Measurements from ENCODE around the gene ERH. TPM values are rescaled to one million over a fixed set of nuclear protein-coding genes. Genes with fewer than 3 reads are reported as not detected.

ERH gene
- polyA plus RNA-seq, 1 experiment: 164 TPM

GRCh38 chr14:69387311-69387710, 10.8 kb downstream of the ERH start:
- Histone ChIP-seq H3K27me3 (ENCODE audit: control insufficient read depth, insufficient read depth, low read length) (no peaks in the 10 kb centered on the region), H3K4me3 (ENCODE audit: low read depth, low read length) (no peak overlapping the region), H3K9me3 (ENCODE audit: control insufficient read depth, insufficient read depth, low read length) (no peaks in the 10 kb centered on the region), H3K27ac (ENCODE audit: low read depth, low read length) (no peak overlapping the region)
- CTCF ChIA-PET: interaction anchor here (0.7 to 2.4 kb wide), 2 partner anchors 144 to 181 kb away, joined by 3 to 9 read pairs; no protein-coding TSS in a partner anchor
- TF ChIP-seq CTCF (IDR thresholded peaks at IDR 0.05; ENCODE audit: low read depth, low read length): no peak
- DNase-seq (ENCODE audit: low read depth, low spot score): no peak
- POLR2A ChIA-PET: no interaction called here

GRCh38 chr14:69378274-69378673, 19.8 kb downstream of the ERH start:
- ChIA-PET POLR2A (no interaction called here), CTCF (interaction anchor here (2.2 kb wide), 1 partner anchor 135 kb away, joined by 11 read pairs; no protein-coding TSS in a partner anchor)
- TF ChIP-seq CTCF (IDR thresholded peaks at IDR 0.05; ENCODE audit: low read depth, low read length): no peak
- no peak for DNase-seq (ENCODE audit: low read depth, low spot score)
- Histone ChIP-seq H3K9me3 (ENCODE audit: control insufficient read depth, insufficient read depth, low read length) (no peaks in the 10 kb centered on the region), H3K4me3 (ENCODE audit: low read depth, low read length) (no peak overlapping the region), H3K27ac (ENCODE audit: low read depth, low read length) (no peak overlapping the region), H3K27me3 (ENCODE audit: control insufficient read depth, insufficient read depth, low read length) (no peaks in the 10 kb centered on the region)

- Histone ChIP-seq H3K27ac (ENCODE audit: low read depth, low read length) (no peak overlapping the region), H3K4me3 (ENCODE audit: low read depth, low read length) (no peak overlapping the region), H3K9me3 (ENCODE audit: control insufficient read depth, insufficient read depth, low read length) (no peaks in the 10 kb centered on the region), H3K27me3 (ENCODE audit: control insufficient read depth, insufficient read depth, low read length) (no peaks in the 10 kb centered on the region)
- no peak for DNase-seq (ENCODE audit: low read depth, low spot score)
- POLR2A ChIA-PET: interaction anchor here (0.6 to 0.8 kb wide), 3 partner anchors 17 to 90 kb away, joined by 3 read pairs; partner anchors contain the start of genes ERH and SLC39A9
- no peak for TF ChIP-seq CTCF (IDR thresholded peaks at IDR 0.05; ENCODE audit: low read depth, low read length)
- CTCF ChIA-PET: interaction anchor here (1.2 kb wide), 1 partner anchor 134 kb away, joined by 3 read pairs; no protein-coding TSS in a partner anchor
Measured at GRCh38 chr14:69376439-69376838, 21.7 kb downstream of the ERH start.

GRCh38 chr14:69375722-69376121, 22.4 kb downstream of the ERH start:
- no peak for TF ChIP-seq CTCF (IDR thresholded peaks at IDR 0.05; ENCODE audit: low read depth, low read length)
- Histone ChIP-seq H3K9me3 (ENCODE audit: control insufficient read depth, insufficient read depth, low read length) (no peaks in the 10 kb centered on the region), H3K4me3 (ENCODE audit: low read depth, low read length) (no peak overlapping the region), H3K27me3 (ENCODE audit: control insufficient read depth, insufficient read depth, low read length) (no peaks in the 10 kb centered on the region), H3K27ac (ENCODE audit: low read depth, low read length) (no peak overlapping the region)
- POLR2A ChIA-PET: interaction anchor here (0.6 kb wide), 1 partner anchor 91 kb away, joined by 3 read pairs; no protein-coding TSS in a partner anchor
- no peak for DNase-seq (ENCODE audit: low read depth, low spot score)
- CTCF ChIA-PET: interaction anchor here (1.2 kb wide), 1 partner anchor 133 kb away, joined by 3 read pairs; no protein-coding TSS in a partner anchor

- POLR2A ChIA-PET: no interaction called here
- CTCF ChIA-PET: no interaction called here
- TF ChIP-seq CTCF (IDR thresholded peaks at IDR 0.05; ENCODE audit: low read depth, low read length): no peak
- no peak overlapping the region for H3K4me3 ChIP-seq (ENCODE audit: low read depth, low read length)
- H3K9me3 ChIP-seq (ENCODE audit: control insufficient read depth, insufficient read depth, low read length): no peaks in the 10 kb centered on the region
- no peak for DNase-seq (ENCODE audit: low read depth, low spot score)
- H3K27ac ChIP-seq (ENCODE audit: low read depth, low read length): no peak overlapping the region
- no peaks in the 10 kb centered on the region for H3K27me3 ChIP-seq (ENCODE audit: control insufficient read depth, insufficient read depth, low read length)
Measured at GRCh38 chr14:69375182-69375581, 22.9 kb downstream of the ERH start.

Measured in AG04450 (cell line).